ENCODE measurements around the gene HCN2. TPM values are rescaled to one million over a fixed set of nuclear protein-coding genes. Genes with fewer than 3 reads are reported as not detected.

Gene HCN2
- total and polyA plus RNA-seq, 4 donors: 8.6 to 85.8 (median 59.1) TPM

Other genes starting within 250 kb of the HCN2 start
- 10 to 100 TPM in 1 of 2 donors, 1 to 10 TPM in 1; 9.4 to 17.7 TPM for gene MIER2, start 245.1 kb upstream of the HCN2 start, total RNA-seq
- gene MIER2, start 245.1 kb upstream of the HCN2 start, polyA plus RNA-seq (ENCODE audit: insufficient read length in 2 of 2): 10 to 100 TPM; 39.2 to 49.0 TPM
- gene C2CD4C, start 180.7 kb upstream of the HCN2 start, total RNA-seq: 1 to 10 TPM; 8.7 to 9.4 TPM
- 10 to 100 TPM; 30.8 to 32.6 TPM for gene C2CD4C, start 180.7 kb upstream of the HCN2 start, polyA plus RNA-seq (ENCODE audit: insufficient read length in 2 of 2)
- gene SHC2, start 128.8 kb upstream of the HCN2 start, total RNA-seq: 10 to 100 TPM; 15.5 to 24.2 TPM
- 100 to 1,000 TPM in 1 of 2 donors, 10 to 100 TPM in 1; 92.7 to 111 TPM for gene SHC2, start 128.8 kb upstream of the HCN2 start, polyA plus RNA-seq (ENCODE audit: insufficient read length in 2 of 2)
- 1 to 10 TPM in 1 of 2 donors, under 1 TPM in 1; 0.40 to 2.6 TPM for gene MADCAM1, start 93.4 kb upstream of the HCN2 start, total RNA-seq
- 1 to 10 TPM; 5.3 to 7.1 TPM for gene MADCAM1, start 93.4 kb upstream of the HCN2 start, polyA plus RNA-seq (ENCODE audit: insufficient read length in 2 of 2)
- gene TPGS1, start 82.4 kb upstream of the HCN2 start, total RNA-seq: 10 to 100 TPM in 1 of 2 donors, 1 to 10 TPM in 1; 9.9 to 23.9 TPM
- gene TPGS1, start 82.4 kb upstream of the HCN2 start, polyA plus RNA-seq (ENCODE audit: insufficient read length in 2 of 2): 10 to 100 TPM; 30.3 to 31.3 TPM
- 10 to 100 TPM; 35.5 to 85.5 TPM for gene CDC34, start 58.1 kb upstream of the HCN2 start, total RNA-seq
- 10 to 100 TPM; 86.6 to 92.0 TPM for gene CDC34, start 58.1 kb upstream of the HCN2 start, polyA plus RNA-seq (ENCODE audit: insufficient read length in 2 of 2)
- under 1 TPM in 1 of 2 donors, not detected in 1; 0.33 TPM for gene GZMM, start 45.8 kb upstream of the HCN2 start, total RNA-seq
- under 1 TPM; 0.55 to 0.68 TPM for gene GZMM, start 45.8 kb upstream of the HCN2 start, polyA plus RNA-seq (ENCODE audit: insufficient read length in 2 of 2)
- 100 to 1,000 TPM; 177 to 638 TPM for gene BSG, start 17.3 kb upstream of the HCN2 start, total RNA-seq
- gene BSG, start 17.3 kb upstream of the HCN2 start, polyA plus RNA-seq (ENCODE audit: insufficient read length in 2 of 2): 100 to 1,000 TPM; 484 to 623 TPM
- gene POLRMT, start 43.7 kb downstream of the HCN2 start, total RNA-seq: 10 to 100 TPM; 11.8 to 40.8 TPM
- gene POLRMT, start 43.7 kb downstream of the HCN2 start, polyA plus RNA-seq (ENCODE audit: insufficient read length in 2 of 2): 10 to 100 TPM; 51.6 to 54.2 TPM
- gene FGF22, start 50.0 kb downstream of the HCN2 start, total RNA-seq: 1 to 10 TPM in 1 of 2 donors, under 1 TPM in 1; 0.72 to 1.2 TPM
- gene FGF22, start 50.0 kb downstream of the HCN2 start, polyA plus RNA-seq (ENCODE audit: insufficient read length in 2 of 2): 1 to 10 TPM; 2.2 to 2.5 TPM
- 10 to 100 TPM; 13.4 to 20.3 TPM for gene RNF126, start 73.3 kb downstream of the HCN2 start, total RNA-seq
- 10 to 100 TPM; 50.9 to 61.6 TPM for gene RNF126, start 73.3 kb downstream of the HCN2 start, polyA plus RNA-seq (ENCODE audit: insufficient read length in 2 of 2)
- 10 to 100 TPM; 11.5 to 32.1 TPM for gene FSTL3, start 86.5 kb downstream of the HCN2 start, total RNA-seq
- 10 to 100 TPM; 11.3 to 18.5 TPM for gene FSTL3, start 86.5 kb downstream of the HCN2 start, polyA plus RNA-seq (ENCODE audit: insufficient read length in 2 of 2)
- 1 to 10 TPM in 1 of 2 donors, under 1 TPM in 1; 0.33 to 1.1 TPM for gene PRSS57, start 105.6 kb downstream of the HCN2 start, total RNA-seq
- under 1 TPM in 1 of 2 donors, not detected in 1; 0.15 TPM for gene PRSS57, start 105.6 kb downstream of the HCN2 start, polyA plus RNA-seq (ENCODE audit: insufficient read length in 2 of 2)
- 10 to 100 TPM; 48.8 to 72.4 TPM for gene PALM, start 119.1 kb downstream of the HCN2 start, total RNA-seq
- gene PALM, start 119.1 kb downstream of the HCN2 start, polyA plus RNA-seq (ENCODE audit: insufficient read length in 2 of 2): 100 to 1,000 TPM; 237 to 260 TPM
- gene MISP, start 161.2 kb downstream of the HCN2 start, total RNA-seq: under 1 TPM; 0.40 to 0.66 TPM
- under 1 TPM; 0.41 to 0.42 TPM for gene MISP, start 161.2 kb downstream of the HCN2 start, polyA plus RNA-seq (ENCODE audit: insufficient read length in 2 of 2)
- gene PTBP1, start 207.6 kb downstream of the HCN2 start, total RNA-seq: 10 to 100 TPM; 51.3 to 91.9 TPM
- 100 to 1,000 TPM; 137 to 152 TPM for gene PTBP1, start 207.6 kb downstream of the HCN2 start, polyA plus RNA-seq (ENCODE audit: insufficient read length in 2 of 2)
- gene PLPPR3, start 232.1 kb downstream of the HCN2 start, total RNA-seq: 10 to 100 TPM; 26.1 to 29.3 TPM
- gene PLPPR3, start 232.1 kb downstream of the HCN2 start, polyA plus RNA-seq (ENCODE audit: insufficient read length in 2 of 2): 100 to 1,000 TPM; 201 to 245 TPM
- 10 to 100 TPM in 1 of 2 donors, 1 to 10 TPM in 1; 2.0 to 14.2 TPM for gene AZU1, start 238.0 kb downstream of the HCN2 start, total RNA-seq
- gene AZU1, start 238.0 kb downstream of the HCN2 start, polyA plus RNA-seq (ENCODE audit: insufficient read length in 2 of 2): 1 to 10 TPM; 3.0 to 3.6 TPM